ENCODE data around the gene STRC. TPM values are rescaled to one million over a fixed set of nuclear protein-coding genes. Genes with fewer than 3 reads are reported as not detected.
A peak's percentile ranks its signal among the peaks of the same experiment; 100 is the strongest.
"Not testable (repeated sequence)": the region's sequence is repeated elsewhere in the genome, so short reads cannot be mapped to it uniquely, and the experiment has no call there.

Gene STRC
- total RNA-seq, result 0.21 TPM

DNA sequence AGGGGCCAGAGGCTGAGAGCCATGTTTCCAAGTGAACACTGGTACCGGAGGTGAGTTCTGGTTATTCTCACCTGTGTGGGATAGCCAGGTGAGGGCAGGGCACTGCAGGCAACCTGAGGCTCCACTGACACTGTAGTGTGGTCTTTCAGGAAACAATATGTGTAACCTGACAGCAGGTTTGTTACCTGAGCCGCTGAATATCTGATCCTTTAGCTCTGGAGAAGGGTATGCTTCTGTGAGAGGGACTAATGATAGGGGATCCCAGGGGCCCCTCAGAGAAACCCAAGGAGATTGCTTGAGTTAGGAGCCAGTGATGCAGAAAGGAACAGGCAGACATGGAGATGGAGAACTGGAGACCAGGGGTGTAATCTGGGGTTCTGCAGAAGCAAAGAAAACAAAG lies at the start of gene STRC:
Gene STRC, minus strand, starts transcription at position 101 of the 400 bp plus-strand sequence. Its CDS starts 78 bp downstream, at position 23.
- not testable (repeated sequence) for DNase-seq

DNA sequence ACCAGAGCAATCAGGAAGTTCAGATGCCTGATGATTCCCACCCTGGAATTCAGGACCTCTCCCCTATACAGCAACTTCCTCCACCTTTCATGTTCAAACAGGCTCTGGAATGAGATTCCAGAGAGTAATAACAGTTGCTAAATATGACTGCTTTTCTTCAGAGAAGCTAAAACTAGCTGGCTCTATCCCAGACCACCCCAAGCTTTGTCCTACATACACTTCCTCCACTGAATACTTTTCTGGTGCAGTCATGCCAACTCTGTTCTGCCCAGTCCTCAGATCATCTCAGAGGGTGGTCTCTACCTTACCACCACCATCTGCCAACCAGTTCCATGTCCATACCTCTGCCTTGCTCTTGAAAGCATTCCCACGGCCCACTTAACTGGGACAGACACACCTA lies 47.6 kb upstream of the STRC start:
- not testable (repeated sequence) for DNase-seq

DNA sequence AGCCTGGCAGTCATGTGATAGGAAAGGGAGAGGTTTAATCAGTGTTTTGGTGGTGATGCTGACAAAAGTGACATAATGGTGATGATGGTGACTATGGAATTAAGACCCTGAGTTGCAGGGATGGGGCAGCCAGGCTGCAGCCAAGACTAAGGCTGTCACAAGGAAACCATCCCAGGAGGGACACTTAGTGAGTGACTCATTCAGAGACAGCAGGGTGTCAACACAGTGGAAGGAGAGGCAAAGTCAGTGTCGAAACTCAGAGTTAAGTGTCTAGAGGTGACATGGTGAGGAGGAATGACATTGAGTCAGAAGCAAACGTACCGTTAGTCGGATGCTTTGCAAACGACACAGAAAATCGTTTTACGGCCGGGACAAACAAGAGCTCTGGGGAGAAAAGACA lies 44.7 kb upstream of the STRC start:
- not testable (repeated sequence) for DNase-seq

DNA sequence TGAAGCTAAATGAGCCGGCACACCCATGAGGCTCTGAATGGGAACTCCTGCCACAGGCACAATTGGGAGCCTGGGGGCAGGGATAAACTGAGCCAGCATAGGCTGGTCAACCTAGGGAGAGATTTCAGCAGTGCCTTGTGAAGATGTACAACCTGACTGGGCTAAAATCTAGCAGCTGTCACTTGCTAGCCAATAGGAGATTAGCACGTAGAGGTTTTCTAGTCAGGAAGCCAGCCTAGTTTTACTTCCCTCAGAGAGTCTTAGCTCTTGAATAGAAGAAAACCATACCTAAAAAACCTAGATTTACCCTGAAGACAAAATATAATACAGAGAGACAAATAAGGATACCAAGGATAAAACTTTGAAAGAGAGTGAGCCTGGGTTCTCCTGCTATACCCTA lies 43.7 kb upstream of the STRC start:
- not testable (repeated sequence) for DNase-seq

DNA sequence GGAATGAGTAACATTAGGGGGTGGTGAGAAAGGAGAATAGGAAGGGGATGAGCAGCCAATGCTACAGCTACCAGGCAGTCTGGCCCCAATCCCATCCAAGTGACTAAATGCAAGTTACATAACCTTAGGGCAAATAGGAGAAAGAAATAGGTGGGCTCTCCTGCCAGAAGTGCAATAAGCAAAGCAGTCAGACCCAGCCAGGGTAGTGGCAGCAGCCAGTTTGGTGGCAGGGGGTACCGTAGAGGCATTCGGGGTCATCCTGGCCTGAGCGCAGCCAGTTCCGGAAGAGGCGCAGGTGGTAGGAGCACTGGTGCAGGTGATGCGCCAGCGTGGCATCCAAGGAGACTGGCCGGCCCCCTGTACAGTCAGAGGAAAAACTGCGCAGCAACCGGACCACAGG lies 41.1 kb upstream of the STRC start:
- not testable (repeated sequence) for DNase-seq

DNA sequence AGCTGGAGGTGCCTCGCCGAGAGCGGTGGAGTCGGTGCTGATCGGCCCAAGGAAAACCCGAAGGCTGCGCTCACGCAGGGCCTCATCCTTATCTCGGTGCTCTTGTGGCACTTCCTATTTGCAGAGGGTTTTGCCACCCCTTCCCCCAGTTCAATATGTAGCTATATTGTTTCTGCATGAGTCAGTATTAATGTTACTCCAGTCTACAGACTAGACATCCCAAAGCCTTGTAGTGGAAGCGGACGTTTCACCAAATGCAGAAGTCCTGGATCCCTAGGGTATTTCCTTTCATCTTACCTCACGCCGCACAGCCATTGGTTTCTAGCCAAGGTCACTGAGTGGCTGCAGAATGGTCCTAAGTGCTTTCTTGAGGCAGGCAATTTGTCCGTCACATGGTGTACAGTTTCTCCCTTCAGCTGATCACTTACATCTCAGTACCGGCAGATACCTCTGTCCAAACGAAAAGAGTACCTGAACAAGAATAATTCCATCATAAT lies 30.9 kb upstream of the STRC start:
- not testable (repeated sequence) for DNase-seq

DNA sequence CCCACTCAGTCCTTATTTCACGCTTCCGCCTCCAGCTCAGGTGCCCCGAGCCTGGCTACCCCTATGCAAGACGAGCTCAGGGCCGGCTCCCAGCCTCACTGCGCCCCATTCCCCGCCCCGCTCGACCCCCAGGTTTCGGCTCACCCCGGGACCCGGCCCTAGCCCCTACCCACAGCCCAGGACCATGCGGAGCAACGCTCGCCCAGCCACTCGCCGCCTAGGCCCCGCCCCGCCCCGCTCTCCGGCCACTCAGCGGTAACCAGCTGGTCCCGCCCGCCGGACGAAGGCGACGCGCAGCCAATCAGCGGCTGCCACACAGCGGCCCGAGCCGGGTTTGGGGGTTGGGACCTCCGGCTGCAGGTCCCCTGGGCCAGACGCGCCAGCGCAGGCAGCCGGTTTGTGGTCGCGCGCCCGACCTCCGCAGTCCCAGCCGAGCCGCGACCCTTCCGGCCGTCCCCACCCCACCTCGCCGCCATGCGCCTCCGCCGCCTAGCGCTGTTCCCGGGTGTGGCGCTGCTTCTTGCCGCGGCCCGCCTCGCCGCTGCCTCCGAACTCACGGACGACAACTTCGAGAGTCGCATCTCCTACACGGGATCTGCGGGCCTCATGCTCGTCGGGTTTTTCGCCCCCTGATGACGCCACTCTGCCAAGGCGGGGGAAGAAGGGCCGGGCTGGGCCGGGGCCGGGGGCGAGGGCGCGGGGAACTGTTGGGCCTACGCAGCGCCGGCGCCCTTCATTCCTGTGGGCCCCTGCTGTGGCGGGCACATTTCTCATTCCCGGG lies 30.2 kb upstream of the STRC start, which contains the start of gene CATSPER2:
Gene CATSPER2, minus strand, starts transcription at position 196 of the 781 bp plus-strand sequence. CDS start 783 bp downstream, outside the sequence.
- DNase-seq, result no peak

DNA sequence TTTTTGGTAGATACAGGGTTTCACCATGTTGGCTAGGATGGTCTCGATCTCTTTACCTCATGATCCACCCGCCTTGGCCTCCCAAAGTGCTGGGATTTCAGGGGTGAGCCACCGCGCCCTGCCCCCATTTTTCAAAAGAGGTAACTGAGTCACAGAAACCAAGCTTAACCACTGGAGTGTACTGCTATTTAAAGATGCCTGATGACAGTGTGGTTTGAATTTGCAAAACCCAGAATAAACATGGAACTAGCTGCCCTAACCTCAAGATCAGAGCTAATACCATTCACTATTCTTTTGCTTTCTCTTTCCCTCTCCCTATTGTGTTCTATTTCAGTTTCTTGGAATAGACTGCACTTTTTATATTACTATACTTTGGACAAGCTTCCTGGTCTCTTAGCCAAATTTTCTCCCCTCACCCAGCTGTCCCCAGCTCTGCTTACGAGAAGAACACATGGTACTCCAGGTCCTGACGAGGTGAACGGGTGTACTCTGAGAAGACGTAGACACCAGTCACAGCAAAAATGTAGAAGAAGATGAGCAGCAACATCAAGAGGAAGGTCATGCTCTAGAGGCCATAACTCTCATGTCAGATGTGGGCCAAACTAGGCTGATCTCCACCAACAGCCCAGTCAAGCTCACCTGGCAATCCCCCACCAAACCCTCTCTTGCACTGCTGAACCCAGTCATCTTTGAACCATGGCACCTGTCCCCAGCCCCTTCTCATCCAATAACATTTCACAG lies 20.0 kb upstream of the STRC start:
- not testable (repeated sequence) for DNase-seq

DNA sequence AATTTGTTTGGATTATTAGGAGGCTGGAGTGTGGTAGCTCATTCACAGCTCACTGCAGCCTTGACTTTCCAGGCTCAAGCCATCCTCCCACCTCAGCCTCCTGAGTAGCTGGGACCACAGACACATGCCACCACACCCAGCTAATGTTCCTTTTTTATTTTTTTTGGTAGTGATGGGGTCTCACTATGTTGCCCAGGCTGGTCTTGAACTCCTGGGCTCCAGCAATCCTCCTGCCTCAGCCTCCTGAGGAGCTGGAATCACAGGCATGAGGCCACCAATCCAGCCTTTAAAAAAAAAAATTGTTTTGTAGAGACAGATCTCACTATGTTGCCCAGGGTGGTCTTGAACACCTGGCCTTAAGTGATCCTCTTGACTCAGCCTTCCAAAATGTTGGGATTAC lies 8.3 kb upstream of the STRC start:
- DNase-seq, result not testable (repeated sequence)

DNA sequence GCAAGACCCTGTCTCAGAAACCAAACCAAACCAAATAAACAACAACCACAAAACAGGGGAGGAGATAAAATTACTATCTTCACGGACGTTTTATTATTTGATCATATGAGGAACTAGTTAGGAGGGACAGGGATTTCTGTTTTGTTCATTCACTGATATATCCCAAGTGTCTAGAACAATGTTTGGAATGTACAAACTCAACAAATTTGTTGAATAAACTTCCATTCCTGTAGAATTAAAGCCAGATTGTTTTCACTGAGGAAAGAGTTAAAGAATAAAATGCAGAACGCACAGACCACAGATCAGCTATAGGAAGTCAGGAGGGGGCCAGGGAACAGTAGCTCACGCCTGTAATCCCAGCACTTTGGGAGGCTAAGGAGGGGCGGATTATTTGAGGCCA lies 6.5 kb upstream of the STRC start:
- DNase-seq, result no peak

DNA sequence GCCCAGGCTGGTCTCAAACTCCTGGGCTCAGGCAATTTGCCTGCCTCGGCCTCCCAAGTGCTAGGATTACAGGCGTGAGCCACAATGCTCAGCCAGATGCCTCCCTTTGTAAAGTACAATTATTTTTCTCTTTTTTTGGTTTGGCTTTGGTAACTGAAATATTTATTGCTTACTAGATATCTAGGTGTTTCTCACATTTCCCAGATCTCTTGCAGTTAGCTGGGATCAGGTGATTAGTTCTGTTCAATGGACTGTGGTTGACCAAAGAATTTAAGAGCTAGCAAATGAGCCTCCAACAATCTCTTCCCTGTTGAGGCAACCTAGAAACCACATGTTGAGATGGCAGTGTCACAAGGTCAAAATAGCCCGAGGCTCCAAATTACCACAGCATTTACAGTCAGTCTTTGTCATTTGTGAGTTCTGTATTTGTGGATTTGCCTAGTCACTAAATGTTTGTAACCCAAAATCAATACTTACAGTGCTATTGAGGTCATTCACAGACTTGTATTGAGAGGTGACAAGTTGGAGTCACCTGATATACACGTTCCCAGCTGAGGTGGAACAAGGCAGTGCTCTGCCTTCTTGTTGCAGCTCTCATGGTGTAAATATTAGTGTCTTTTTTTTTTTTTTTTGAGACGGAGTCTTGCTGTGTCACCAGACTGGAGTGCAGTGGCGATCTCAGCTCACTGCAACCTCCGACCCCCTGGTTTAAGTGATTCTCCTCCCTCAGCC lies 3.6 kb upstream of the STRC start:
- DNase-seq, result not testable (repeated sequence)

DNA sequence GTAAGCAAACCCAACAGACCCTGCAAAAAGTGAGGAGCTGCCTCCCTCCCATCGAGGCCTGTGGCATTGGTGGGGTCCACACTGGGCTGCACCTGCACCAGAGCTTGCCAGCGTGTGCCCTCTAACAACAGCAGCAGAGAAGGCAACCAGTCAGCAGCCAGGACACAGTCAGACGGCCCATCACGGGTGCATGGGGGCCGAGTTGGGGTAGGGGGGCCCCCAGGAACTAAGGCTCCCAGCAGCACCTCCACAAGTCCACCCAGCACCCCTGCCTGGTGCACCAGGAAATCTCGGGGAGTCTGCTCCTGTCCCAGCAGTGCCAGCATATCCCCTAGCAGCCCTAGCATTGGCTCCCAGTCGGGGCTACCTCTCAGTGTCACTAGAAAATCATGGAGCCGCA lies 850 bp downstream of the STRC start:
- not testable (repeated sequence) for DNase-seq

DNA sequence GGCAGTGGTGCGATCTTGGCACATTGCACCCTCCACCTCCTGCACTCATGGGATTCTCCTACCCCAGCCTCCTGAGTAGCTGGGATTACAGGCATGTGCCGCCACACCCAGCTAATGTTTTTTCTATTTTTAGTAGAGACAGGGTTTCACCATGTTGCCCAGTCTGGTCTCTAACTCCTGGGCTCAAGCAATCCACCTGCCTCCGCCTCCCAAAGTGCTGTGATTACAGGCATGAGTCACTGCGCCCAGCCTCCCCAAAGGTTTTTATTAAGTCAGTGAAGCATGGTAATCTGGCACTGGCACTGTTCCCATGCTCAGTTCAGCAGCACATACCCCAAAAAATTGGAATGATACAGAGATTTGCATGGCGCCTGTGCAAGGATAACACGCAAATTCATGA lies 16.4 kb downstream of the STRC start:
- DNase-seq, result peak; percentile 89

DNA sequence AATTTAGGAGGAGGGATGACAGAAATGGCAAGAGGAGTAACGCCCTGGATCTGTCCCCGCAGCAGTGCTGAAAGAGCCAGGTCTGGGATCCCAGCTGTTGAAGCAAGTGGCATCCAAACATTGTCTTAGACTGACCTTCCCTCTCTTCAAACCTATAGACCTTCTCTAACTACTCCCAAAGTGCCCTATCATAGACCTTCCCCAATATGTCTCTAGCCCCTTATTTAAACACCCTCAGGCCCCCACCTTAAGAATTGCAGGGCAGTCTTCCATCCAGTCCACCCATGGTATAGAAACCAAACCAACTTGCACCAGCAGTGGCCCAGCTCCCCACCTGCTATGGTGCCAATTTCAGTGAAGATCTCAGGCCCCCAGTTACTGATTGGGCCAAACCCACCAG lies 18.4 kb downstream of the STRC start:
- not testable (repeated sequence) for DNase-seq

DNA sequence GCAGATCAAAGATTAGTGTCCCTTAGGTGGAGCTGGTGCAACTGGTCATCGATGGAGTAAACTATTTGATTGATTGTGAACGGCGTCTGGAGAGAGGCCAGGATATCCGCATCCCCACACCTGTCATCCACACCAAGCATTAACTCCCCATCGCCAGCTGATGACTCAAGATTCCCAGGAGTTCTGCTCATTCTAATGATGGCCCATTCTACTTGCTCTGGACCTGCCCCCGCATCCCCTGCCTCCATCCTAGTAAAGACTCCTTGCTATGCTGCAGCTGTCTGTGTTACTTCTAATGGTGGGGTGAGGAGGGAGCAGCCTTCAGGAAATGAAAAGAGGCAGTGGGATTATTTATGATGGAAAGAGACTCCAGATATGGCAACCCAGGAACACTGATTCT lies 19.5 kb downstream of the STRC start:
- DNase-seq, result not testable (repeated sequence)

DNA sequence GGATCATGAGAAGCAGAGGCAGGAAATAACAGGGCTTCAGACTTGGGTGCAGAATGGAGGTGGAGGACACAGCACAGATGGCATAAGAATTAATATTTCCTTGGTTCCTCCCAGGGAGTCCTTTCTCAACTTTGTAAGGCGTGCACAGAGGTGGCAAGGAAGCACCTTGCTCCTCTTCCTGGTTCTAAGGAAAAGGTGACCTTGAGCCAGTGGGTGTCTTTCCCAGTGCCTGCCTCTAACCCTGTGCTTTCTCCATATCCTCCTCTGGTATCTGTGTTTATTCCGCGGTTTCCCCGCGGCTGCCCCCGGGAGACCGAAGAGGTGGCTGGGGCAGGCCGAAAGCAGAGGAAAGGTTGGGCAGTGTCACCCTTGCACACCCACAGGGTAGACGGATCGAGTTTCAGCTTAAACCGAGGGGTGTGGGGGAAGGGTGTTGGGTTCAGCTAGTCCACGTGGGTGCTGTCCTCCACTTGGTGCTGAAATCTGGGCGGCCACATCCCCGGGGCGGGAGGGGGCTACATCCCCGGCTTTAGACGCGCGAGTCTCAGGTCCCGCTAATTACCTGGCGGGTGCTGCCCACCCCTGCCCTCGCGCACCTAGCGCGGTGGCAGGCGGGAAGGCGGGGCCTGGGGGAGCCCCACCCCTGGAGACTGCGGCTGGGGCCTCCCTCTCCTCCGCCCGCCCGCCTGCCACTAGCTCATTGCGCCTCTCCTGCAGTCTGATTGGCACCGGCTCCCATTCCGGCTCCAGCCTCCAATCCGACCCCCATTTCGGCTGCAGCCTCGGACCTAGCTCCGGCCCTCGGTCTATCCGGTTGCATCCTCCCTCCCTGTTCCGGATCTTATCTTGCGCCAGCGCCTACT lies 25.0 kb downstream of the STRC start, which contains the start of gene CKMT1B:
Gene CKMT1B, plus strand, starts transcription at position 700 of the 863 bp plus-strand sequence. CDS start 192 bp downstream, outside the sequence.
- DNase-seq, result not testable (repeated sequence)

DNA sequence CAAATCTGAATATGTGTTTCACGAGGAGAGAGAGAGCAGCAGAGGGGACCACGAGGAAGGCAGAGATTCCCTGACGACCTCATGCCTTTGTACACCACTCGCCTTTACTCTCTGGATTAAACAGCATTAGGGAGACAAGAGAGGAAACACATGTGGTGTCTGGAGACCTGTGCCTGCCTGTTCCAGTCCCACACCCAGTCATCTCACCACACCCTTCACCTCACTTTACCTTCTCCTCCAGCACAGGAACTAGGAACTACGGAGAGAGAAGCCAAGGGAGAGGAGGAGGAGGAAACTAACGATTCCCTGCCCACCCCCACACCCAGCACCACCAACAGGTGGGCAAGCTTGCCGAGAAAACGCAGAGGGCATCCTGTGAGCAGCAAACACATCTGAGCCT lies 25.8 kb downstream of the STRC start:
- not testable (repeated sequence) for DNase-seq

DNA sequence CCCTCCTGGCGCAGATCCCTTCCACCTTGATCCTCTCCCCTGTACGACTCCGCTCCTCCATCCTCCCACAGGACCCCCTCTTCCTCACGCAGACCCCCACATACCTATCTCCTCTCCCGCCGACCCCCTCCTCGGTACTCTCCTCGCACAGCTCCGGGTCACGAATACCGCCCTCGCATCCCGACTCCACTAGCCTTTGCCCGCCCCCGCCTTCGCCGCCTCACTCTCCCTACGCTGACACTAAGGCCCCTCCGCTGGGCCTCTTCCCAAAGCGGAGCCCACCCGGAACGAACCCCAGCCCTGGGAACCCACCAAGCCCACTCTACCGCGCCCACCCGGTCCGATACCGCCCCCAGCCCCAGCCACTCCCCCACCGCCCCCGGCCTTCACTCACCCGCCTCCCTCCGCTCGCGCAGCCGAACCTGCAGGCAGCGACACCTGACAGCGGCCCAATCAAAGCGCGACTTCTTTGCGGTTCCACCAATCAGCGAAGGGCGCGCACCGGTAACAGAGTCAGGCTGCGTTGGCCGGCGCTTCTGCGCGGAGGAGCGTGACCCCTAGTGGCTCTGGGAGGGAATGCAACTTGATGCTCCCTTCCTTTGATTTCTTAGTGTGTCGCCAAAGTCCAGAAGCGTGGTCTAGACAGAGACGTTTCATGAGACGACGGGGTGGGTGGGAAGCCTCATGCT lies 28.7 kb downstream of the STRC start, which contains the start of gene PPIP5K1:
Gene PPIP5K1, minus strand, starts transcription at position 431 of the 689 bp plus-strand sequence. CDS start 5,704 bp downstream, outside the sequence.
- DNase-seq, result not testable (repeated sequence)

DNA sequence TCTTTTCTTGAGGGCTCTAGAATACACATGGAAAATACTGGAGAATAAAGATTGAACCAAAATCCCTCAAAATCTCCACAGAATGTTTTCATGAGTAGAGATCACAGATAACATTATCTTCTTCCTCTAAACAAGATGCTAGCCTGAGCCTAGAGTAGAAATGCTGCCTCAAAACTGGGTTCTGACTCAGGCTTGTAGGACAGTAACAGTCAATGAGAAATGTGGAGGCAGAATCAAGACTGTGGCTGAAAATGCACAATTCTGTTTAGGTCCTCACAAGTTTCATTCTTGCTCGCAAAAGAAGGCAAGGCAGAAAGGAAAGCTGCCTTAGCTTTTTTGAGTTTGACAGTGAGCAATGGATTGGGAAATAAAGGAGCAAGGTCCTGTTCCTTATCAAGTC lies 44.0 kb downstream of the STRC start:
- not testable (repeated sequence) for DNase-seq

DNA sequence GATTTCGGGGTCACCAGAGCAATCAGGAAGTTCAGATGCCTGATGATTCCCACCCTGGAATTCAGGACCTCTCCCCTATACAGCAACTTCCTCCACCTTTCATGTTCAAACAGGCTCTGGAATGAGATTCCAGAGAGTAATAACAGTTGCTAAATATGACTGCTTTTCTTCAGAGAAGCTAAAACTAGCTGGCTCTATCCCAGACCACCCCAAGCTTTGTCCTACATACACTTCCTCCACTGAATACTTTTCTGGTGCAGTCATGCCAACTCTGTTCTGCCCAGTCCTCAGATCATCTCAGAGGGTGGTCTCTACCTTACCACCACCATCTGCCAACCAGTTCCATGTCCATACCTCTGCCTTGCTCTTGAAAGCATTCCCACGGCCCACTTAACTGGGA lies 52.0 kb downstream of the STRC start:
- DNase-seq, result not testable (repeated sequence)

Data from tongue (tissue), 2 donors.